Measurements from ENCODE around the gene PCDHGA7. TPM values are rescaled to one million over a fixed set of nuclear protein-coding genes. Genes with fewer than 3 reads are reported as not detected.

Gene PCDHGA7
- total RNA-seq: 5.7 and 11.5 TPM in 2 replicates

GRCh38 chr5:141382469-141383294, at the start of gene PCDHGA7:
Gene PCDHGA7, plus strand, starts transcription at chr5:141382742. Its CDS starts 158 bp downstream, at chr5:141382900.

DNA sequence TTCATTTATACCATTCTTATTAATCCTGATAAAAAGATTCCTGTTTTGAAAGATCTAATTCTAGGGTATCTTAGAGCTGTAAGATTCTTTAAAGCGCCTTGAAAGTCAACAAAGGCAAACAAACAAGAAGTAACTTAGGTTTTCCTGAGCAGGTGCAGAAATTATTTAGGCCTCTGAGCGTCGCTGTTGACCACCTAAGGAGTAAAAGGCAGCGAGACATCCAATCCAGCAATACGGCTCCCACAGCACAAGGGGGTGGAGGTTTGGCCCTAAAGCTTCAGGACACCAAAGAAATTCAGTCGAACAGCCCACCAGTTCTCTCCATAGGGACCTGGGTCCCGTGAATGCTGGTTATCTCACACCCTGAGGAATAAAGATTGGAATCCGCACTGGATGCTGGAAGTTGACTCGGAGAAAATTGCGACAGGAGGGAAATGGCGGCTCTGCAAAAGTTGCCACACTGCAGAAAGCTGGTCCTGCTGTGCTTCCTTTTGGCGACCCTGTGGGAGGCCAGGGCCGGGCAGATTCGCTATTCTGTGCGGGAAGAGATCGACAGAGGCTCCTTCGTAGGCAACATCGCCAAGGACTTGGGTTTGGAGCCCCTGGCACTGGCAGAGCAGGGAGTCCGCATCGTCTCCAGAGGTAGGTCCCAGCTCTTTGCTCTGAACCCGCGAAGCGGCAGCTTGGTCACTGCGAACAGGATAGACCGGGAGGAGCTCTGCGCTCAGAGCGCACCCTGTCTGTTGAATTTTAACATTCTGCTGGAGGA, 43.8 kb upstream of the PCDHGA7 start, which contains the start of gene PCDHGA2:
Gene PCDHGA2, plus strand, starts transcription at position 223 of the 769 bp plus-strand sequence.

DNA sequence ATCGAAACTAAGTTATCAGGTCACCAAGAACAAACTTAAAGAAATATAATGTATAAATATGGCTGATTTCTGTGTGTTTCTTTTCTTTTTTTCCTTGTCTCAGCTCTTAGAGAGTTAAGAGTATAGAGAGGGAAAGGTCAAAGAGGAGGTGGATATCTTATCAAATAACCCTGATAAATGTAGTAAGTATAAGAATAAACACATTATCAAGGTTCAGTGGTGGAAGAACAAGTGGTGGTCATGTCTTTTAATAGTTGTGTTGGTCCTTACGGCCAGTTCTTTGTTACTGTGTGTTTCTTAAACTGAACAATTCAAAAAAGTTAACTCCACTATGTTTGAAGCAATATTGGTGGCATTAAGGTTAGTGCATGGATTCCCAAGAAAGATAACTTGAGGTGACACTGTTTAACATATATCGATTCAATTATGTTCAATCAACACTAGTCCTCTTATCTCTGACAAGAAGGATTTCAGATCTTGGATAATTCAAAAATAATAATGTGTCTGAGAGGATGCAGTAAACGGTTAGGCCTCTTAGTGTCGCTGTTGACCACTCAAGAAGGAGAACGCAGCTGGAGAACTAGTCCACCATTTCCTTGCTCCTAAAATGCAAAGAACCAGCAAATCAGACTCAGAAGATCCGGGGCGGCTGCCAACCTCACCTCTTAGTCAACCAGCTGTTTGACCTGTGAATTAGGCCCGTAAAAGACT, 39.1 kb upstream of the PCDHGA7 start, which contains the start of gene PCDHGA3:
Gene PCDHGA3, plus strand, starts transcription at position 588 of the 711 bp plus-strand sequence. CDS start 205 bp downstream, outside the sequence.

DNA sequence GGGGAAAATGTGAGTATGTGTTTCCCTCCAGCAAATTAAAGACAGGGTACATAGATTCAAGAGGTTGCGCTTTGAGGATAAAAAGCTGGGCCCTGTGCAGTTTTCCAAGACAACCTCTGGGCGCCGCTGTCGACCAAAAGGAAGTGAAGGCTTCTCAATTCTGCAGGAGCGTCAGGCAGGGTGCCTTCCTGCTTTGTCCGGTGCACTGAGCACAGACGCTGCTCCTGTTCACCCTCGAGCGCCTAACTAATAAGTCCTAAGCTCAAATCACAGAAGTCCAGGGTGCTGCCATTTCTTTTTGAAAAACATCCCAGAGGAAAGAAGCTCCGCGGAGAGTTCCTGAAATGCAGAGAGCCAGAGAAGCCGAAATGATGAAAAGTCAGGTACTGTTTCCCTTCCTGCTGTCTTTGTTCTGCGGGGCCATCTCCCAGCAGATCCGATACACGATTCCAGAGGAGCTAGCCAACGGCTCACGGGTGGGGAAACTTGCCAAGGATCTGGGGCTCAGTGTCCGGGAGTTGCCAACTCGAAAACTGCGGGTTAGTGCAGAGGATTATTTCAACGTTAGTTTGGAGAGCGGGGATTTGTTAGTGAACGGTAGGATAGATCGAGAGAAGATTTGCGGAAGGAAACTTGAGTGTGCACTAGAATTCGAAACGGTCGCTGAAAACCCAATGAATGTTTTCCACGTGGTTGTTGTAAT, 32.5 kb upstream of the PCDHGA7 start, which contains the start of gene PCDHGB1:
Gene PCDHGB1, plus strand, starts transcription at position 183 of the 703 bp plus-strand sequence. Its CDS starts 162 bp downstream, at position 345.

DNA sequence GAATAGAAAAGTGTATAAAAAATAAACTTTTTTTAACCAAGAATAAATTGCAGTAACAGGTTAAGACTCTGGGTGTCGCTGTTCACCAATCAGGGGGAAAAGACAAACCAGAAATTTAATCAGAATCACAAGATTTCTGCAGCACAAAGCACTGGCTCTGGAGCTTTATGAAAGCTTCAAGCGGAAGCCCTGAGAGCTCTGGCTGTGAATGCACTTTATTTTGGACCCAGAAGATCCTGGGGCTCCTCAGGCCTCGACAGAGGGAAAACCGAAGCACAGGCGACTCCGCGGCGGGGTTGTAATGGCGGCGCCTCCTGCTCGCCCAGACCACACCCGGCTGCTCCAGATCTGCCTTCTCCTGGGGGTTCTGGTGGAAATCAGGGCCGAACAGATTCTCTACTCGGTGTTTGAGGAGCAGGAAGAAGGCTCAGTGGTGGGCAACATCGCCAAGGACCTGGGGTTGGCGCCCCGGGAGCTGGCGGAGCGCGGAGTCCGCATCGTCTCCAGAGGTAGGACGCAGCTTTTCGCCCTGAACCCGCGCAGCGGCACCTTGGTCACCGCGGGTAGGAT, 27.6 kb upstream of the PCDHGA7 start, which contains the start of gene PCDHGA4:
Gene PCDHGA4, plus strand, starts transcription at position 122 of the 570 bp plus-strand sequence. Its CDS starts 87 bp downstream, at position 209.

GRCh38 chr5:141359790-141360426, 22.6 kb upstream of the PCDHGA7 start, which contains the start of gene PCDHGB2:
Gene PCDHGB2, plus strand, starts transcription at chr5:141359994. Its CDS starts 142 bp downstream, at chr5:141360136.

DNA sequence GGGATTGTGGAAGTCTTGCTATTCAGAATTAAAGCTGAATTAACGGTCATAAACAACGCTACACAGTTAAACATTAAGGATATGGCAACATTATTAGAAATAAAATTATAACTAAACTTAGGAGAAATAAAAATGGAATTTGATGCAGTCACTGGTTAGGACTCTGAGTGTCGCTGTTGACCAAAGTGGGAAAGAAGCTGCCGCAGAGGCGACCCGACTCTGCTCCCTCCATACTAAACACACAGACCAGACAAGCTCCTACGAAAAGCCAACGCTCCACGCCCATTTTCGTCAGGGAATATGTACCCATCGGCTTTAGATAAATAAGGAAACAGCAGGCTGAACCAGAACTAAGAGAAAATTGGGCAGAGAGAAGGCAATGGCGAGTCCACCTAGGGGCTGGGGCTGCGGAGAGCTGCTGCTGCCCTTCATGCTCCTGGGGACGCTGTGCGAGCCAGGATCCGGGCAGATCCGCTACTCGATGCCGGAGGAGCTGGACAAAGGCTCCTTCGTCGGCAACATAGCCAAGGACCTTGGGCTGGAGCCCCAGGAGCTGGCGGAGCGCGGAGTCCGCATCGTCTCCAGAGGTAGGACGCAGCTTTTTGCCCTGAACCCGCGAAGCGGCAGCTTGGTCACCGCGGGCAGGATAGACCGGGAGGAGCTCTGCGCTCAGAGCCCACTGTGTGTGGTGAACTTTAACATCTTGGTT, 18.4 kb upstream of the PCDHGA7 start, which contains the start of gene PCDHGA5:
Gene PCDHGA5, plus strand, starts transcription at position 211 of the 709 bp plus-strand sequence. Its CDS starts 169 bp downstream, at position 380.

DNA sequence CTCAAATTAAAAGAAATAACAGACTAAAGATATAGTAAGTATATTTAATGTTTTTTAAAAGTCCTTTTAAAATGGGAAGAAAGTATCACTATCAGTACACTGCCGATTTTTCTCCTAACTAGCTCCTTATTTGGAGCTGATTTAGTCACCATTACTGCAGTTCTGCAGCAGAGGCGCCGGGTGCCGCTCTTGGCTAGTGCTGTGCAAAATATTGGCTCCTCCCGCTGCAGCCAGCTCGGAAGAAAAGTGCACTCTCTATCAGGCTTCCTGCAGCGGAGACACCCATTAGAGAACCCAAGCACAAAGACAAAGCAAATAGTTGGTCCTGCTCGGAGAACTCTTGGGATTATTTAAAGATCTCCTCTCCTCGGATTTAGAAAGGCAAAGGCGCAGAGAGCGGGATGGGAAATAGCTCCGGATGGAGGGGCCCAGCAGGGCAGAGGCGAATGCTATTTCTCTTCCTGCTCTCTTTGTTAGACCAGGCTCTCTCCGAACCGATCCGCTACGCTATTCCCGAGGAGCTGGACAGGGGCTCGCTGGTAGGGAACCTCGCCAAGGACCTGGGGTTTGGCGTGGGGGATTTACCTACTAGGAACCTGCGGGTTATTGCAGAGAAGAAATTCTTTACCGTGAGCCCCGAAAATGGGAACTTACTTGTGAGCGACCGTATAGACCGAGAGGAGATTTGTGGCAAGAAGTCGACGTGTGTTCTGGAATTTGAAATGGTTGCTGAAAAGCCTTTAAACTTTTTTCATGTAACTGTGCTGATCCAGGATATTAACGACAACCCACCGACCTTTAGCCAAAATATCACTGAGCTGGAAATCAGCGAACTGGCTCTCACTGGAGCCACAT, 12.3 kb upstream of the PCDHGA7 start, which contains the start of gene PCDHGB3:
Gene PCDHGB3, plus strand, starts transcription at position 249 of the 855 bp plus-strand sequence. Its CDS starts 153 bp downstream, at position 402.

DNA sequence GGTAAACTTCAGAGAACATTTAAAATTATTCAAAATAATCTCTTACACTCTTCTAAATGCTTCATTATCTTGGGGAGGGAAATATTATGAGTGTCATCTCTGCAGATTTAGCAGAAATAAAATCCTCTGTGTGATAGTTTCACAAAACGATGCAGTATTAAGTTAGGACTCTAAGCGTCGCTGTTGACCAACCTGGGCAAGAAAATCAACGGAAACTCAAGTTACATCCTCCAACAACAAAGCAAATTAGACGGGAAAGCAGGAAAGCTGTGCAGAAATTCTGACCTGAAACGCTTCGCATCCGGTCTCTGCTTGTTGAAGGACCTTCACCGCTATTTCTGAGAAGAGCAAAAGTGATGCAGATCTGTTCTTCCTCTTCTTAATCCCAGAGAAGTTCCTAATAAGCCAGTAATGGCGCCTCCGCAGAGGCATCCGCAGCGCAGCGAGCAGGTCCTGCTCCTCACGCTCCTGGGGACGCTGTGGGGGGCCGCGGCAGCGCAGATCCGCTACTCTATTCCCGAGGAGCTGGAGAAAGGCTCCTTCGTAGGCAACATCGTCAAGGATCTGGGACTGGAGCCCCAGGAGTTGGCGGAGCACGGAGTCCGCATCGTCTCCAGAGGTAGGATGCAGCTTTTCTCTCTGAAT, 8.7 kb upstream of the PCDHGA7 start, which contains the start of gene PCDHGA6:
Gene PCDHGA6, plus strand, starts transcription at position 219 of the 645 bp plus-strand sequence. Its CDS starts 193 bp downstream, at position 412.

DNA sequence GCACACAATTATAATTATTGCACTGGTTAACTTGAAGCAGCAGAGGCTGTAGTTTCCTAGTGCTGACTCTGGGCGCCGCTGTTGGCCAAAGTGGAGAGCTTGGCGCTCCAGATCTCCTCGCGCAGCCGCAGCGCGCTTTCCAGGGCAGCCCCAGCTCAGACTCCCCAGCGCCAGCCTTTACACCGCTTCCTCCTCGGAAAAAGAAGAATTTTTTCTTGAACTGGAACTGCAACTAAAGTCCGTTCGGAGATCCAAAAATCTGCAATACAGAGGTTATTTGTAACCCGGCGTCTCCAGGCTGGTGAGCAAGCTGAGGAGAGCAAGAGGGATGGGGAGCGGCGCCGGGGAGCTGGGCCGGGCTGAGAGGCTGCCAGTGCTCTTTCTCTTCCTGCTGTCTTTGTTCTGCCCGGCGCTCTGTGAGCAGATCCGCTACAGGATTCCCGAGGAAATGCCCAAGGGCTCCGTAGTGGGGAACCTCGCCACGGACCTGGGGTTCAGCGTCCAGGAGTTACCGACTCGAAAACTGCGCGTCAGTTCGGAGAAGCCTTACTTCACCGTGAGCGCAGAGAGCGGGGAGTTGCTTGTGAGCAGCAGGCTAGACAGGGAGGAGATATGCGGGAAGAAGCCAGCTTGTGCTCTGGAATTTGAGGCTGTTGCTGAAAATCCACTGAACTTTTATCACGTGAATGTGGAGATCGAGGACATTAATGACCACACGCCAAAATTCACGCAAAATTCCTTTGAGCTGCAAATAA, 5.2 kb downstream of the PCDHGA7 start, which contains the start of gene PCDHGB4:
Gene PCDHGB4, plus strand, starts transcription at position 142 of the 755 bp plus-strand sequence. Its CDS starts 187 bp downstream, at position 329.

DNA sequence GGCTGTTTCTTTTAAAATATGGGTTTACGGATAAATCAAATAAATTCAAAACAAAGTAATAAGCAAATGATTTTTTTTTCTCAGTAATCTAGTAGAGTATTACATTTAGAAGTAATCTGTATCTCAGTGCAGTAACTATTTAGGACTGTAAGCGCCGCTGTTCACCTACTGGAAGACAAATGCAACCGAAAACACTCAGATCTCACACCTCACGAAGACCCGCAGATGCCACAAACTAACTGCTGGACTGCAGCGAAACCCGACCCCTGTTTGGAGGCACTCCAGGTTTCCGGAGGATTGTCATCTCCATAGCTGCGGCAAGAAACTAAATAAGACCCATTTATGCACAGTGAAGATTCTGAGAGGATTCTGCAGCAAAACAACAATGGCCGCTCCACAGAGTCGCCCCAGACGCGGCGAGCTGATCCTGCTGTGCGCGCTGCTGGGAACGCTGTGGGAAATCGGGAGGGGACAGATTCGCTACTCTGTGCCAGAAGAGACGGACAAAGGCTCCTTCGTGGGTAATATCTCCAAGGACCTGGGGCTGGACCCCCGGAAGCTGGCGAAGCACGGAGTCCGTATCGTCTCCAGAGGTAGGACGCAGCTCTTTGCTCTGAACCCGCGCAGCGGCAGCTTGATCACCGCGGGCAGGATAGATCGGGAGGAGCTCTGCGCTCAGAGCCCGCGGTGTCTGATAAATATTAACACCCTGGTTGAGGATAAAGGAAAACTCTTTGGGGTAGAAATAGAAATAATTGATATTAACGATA, 10.1 kb downstream of the PCDHGA7 start, which contains the start of gene PCDHGA8:
Gene PCDHGA8, plus strand, starts transcription at position 205 of the 770 bp plus-strand sequence. Its CDS starts 181 bp downstream, at position 386.

DNA sequence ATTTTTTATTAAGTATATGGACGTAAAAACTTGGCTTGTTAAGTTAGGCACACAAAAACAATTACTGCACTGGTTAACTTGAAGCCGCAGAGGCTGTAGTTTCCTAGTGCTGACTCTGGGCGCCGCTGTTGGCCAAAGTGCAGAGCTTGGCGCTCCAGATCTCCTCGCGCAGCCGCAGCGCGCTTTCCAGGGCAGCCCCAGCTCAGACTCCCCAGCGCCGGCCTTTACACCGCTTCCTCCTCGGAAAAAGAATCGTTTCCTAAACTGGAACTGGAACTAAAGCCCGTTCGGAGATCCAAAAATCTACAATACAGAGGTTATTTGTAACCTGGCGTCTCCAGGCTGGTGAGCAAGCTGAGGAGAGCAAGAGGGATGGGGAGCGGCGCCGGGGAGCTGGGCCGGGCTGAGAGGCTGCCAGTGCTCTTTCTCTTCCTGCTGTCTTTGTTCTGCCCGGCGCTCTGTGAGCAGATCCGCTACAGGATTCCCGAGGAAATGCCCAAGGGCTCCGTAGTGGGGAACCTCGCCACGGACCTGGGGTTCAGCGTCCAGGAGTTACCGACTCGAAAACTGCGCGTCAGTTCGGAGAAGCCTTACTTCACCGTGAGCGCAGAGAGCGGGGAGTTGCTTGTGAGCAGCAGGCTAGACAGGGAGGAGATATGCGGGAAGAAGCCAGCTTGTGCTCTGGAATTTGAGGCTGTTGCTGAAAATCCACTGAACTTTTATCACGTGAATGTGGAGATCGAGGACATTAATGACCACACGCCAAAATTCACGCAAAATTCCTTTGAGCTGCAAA, 15.4 kb downstream of the PCDHGA7 start, which contains the start of gene PCDHGB5:
Gene PCDHGB5, plus strand, starts transcription at position 192 of the 796 bp plus-strand sequence. Its CDS starts 181 bp downstream, at position 373.

GRCh38 chr5:141402553-141403243, 20.2 kb downstream of the PCDHGA7 start, which contains the start of gene PCDHGA9:
Gene PCDHGA9, plus strand, starts transcription at chr5:141402778. Its CDS starts 175 bp downstream, at chr5:141402953.

GRCh38 chr5:141407790-141408505, 25.4 kb downstream of the PCDHGA7 start, which contains the start of gene PCDHGB6:
Gene PCDHGB6, plus strand, starts transcription at chr5:141408021. Its CDS starts 182 bp downstream, at chr5:141408203.

